Erythroblast (primary cell): ENCODE data around the gene MARCHF9.

Experiments
- GATA1 ChIP-seq: IDR thresholded peaks from 2 replicates; pipeline ENCODE4 v1.6.1; 2011; ENCODE audit warnings: low read depth, mild to moderate bottlenecking, control low read depth, low read length, moderate library complexity
- POLR2A ChIP-seq: IDR thresholded peaks from 2 replicates; pipeline ENCODE4 v1.6.1; 2011; ENCODE audit warnings: mild to moderate bottlenecking, low read length

- TF ChIP-seq POLR2A: no peak
- TF ChIP-seq GATA1: no peak
Measured at GRCh38 chr12:57780284-57780897, 25.5 kb downstream of the MARCHF9 start.
